WI38 (cell line): ENCODE results near the gene ALDH9A1.

Source experiments
- H3K4me3 ChIP-seq: 2 replicates; pipeline ENCODE4 v1.5.1; 2011; ENCODE audit warnings: low read depth, mild to moderate bottlenecking, control low read depth, low read length
- CTCF ChIP-seq: IDR thresholded peaks from 2 replicates; pipeline ENCODE4 v1.5.1; 2012; ENCODE audit warnings: low read depth, mild to moderate bottlenecking, control low read depth, low read length

The ALDH9A1 gene

GRCh38 chr1:165628147-165628822, 70.1 kb downstream of the ALDH9A1 start:
- no peak for TF ChIP-seq CTCF
- H3K4me3 ChIP-seq = no peak overlapping the region

GRCh38 chr1:165624441-165624840, 73.9 kb downstream of the ALDH9A1 start:
- no peak for TF ChIP-seq CTCF
- H3K4me3 ChIP-seq = no peak overlapping the region

GRCh38 chr1:165623624-165624023, 74.7 kb downstream of the ALDH9A1 start:
- H3K4me3 ChIP-seq = no peak overlapping the region
- TF ChIP-seq CTCF = no peak

GRCh38 chr1:165619647-165620151, 78.7 kb downstream of the ALDH9A1 start:
- H3K4me3 ChIP-seq = no peak overlapping the region
- TF ChIP-seq CTCF = no peak

- no peak for TF ChIP-seq CTCF
Measured at GRCh38 chr1:165616987-165617546, 81.3 kb downstream of the ALDH9A1 start.

GRCh38 chr1:165616054-165616612, 82.2 kb downstream of the ALDH9A1 start:
- no peak overlapping the region for H3K4me3 ChIP-seq
- no peak for TF ChIP-seq CTCF

More at GRCh38 chr1:165616987-165617546, 81.3 kb downstream of the ALDH9A1 start:
- H3K4me3 ChIP-seq = no peak overlapping the region
